H1 (cell line): Measurements from ENCODE around the gene VPS25. TPM values are rescaled to one million over a fixed set of nuclear protein-coding genes. Genes with fewer than 3 reads are reported as not detected.

Experiments used
- CTCF ChIA-PET: fragments of 300-600 bp; sonication (Branson Sonifier 250); formaldehyde crosslinking; loops from one replicate; lab custom pipeline; 2021; ENCODE audit not compliant: partially characterized antibody; lab: Charles Lee
- POLR2A ChIA-PET: fragments of 300-600 bp; sonication (Branson Sonifier 250); formaldehyde crosslinking; loops from one replicate; lab custom pipeline; 2021; ENCODE audit warnings: inconsistent platforms; ENCODE audit not compliant: partially characterized antibody; lab: Charles Lee
- DNase-seq, 2 experiments: peaks; one replicate each; pipeline versions ENCODE4 v3.0.0 to v3.0.0-alpha.2; 2010 to 2022; ENCODE audit warnings: low spot score in 2 of 2, low read depth in 1 of 2, mixed read lengths in 1 of 2
- FAIRE-seq: peaks from 2 replicates; lab custom pipeline; 2011; peaks lifted over from hg19 to GRCh38; lab: Jason Lieb, UNC
- H2AFZ ChIP-seq: 2 replicates; pipeline ENCODE4 v1.8.1; 2012; ENCODE audit warnings: low read length, inconsistent platforms
- H2AK5ac ChIP-seq: 2 replicates; pipeline ENCODE4 v1.6.1; 2013; ENCODE audit warnings: low read depth, low read length
- H2BK120ac ChIP-seq: replicated peaks from 2 replicates; pipeline ENCODE3; 2013; ENCODE audit warnings: low read depth, low read length, inconsistent platforms
- H2BK12ac ChIP-seq: 2 replicates; pipeline ENCODE4 v1.6.1; 2013; ENCODE audit warnings: low read depth, low read length
- H2BK15ac ChIP-seq: 2 replicates; pipeline ENCODE4 v1.6.1; 2013; ENCODE audit warnings: low read length
- H2BK20ac ChIP-seq: 2 replicates; pipeline ENCODE4 v1.6.1; 2013; ENCODE audit warnings: low read length
- H2BK5ac ChIP-seq: 2 replicates; pipeline ENCODE4 v1.6.1; 2013; ENCODE audit warnings: low read depth, low read length
- H3K14ac ChIP-seq: 2 replicates; pipeline ENCODE4 v1.6.1; 2013; ENCODE audit warnings: inconsistent platforms; ENCODE audit not compliant: insufficient read length
- H3K18ac ChIP-seq: 2 replicates; pipeline ENCODE4 v1.6.1; 2013; ENCODE audit warnings: low read length; ENCODE audit errors: extremely low read depth
- H3K23ac ChIP-seq: 2 replicates; pipeline ENCODE4 v1.6.1; 2013; ENCODE audit warnings: inconsistent platforms; ENCODE audit not compliant: insufficient read length
- H3K23me2 ChIP-seq: 2 replicates; pipeline ENCODE4 v1.6.1; 2013; ENCODE audit warnings: low read depth, low read length
- H3K27ac ChIP-seq: 2 replicates; pipeline ENCODE4 v1.6.1; 2011; ENCODE audit warnings: low read depth, low read length, inconsistent platforms
- H3K27me3 ChIP-seq, 4 experiments: replicated peaks in 1 of 4; 1 replicate in 1 of 4; 2 replicates in 3 of 4; pipeline versions ENCODE4 v1.6.1 to v1.8.1; 2011 to 2013; ENCODE audit warnings: low read length in 3 of 4, mild to moderate bottlenecking in 3 of 4, inconsistent platforms in 2 of 4, mixed read lengths in 2 of 4, moderate library complexity in 1 of 4; ENCODE audit not compliant: control insufficient read depth in 3 of 4, insufficient read depth in 3 of 4; ENCODE audit errors: extremely low read depth in 1 of 4
- H3K36me3 ChIP-seq, 4 experiments: 2 replicates each; pipeline versions ENCODE4 v1.6.1 to v1.8.1; 2011 to 2013; ENCODE audit warnings: mild to moderate bottlenecking in 4 of 4, low read length in 3 of 4, moderate library complexity in 2 of 4, control low read depth in 1 of 4, inconsistent platforms in 1 of 4; ENCODE audit not compliant: insufficient read depth in 4 of 4, control insufficient read depth in 2 of 4
- H3K4ac ChIP-seq: replicated peaks from 2 replicates; pipeline ENCODE3; 2013; ENCODE audit warnings: low read length, low read depth, mixed read lengths, inconsistent platforms; ENCODE audit not compliant: insufficient read length
- H3K4me1 ChIP-seq, 4 experiments: replicated peaks in 1 of 4; 1 replicate in 1 of 4; 2 replicates in 3 of 4; pipeline versions ENCODE4 v1.6.1 to v1.8.1; 2011 to 2013; ENCODE audit warnings: low read length in 3 of 4, inconsistent platforms in 2 of 4, mixed read lengths in 1 of 4; ENCODE audit not compliant: insufficient read depth in 4 of 4, control insufficient read depth in 3 of 4
- H3K4me2 ChIP-seq, 2 experiments: 2 replicates each; pipeline versions ENCODE4 v1.6.1 to v1.8.1; 2011 to 2013; ENCODE audit warnings: low read depth in 2 of 2, low read length in 2 of 2, control low read depth in 1 of 2, inconsistent platforms in 1 of 2, mild to moderate bottlenecking in 1 of 2; ENCODE audit not compliant: insufficient read depth in 1 of 2
- H3K4me3 ChIP-seq, 4 experiments: fragments of 200-600, 300-600 bp in 1 of 4; sonication (generic), shearing (Covaris generic), sonication (Bioruptor Twin) in 1 of 4; 2 replicates each; pipeline versions ENCODE4 v1.5.1 to v1.8.1; 2011 to 2016; ENCODE audit warnings: low read length in 4 of 4, low read depth in 3 of 4, control low read depth in 2 of 4, inconsistent platforms in 2 of 4, mild to moderate bottlenecking in 2 of 4, mixed read lengths in 1 of 4, moderate library complexity in 1 of 4; ENCODE audit not compliant: insufficient read depth in 2 of 4; ENCODE audit errors: extremely low read depth in 1 of 4
- H3K56ac ChIP-seq: replicated peaks from 2 replicates; pipeline ENCODE3; 2013; ENCODE audit warnings: low read depth, mild to moderate bottlenecking, mixed read lengths, low read length, inconsistent platforms; ENCODE audit not compliant: insufficient read length
- H3K79me1 ChIP-seq: 2 replicates; pipeline ENCODE4 v1.6.1; 2013; ENCODE audit warnings: low read depth, low read length, control low read depth
- H3K79me2 ChIP-seq, 2 experiments: 2 replicates each; pipeline versions ENCODE4 v1.6.1 to v1.8.1; 2012 to 2013; ENCODE audit warnings: low read length in 2 of 2, mild to moderate bottlenecking in 2 of 2, inconsistent platforms in 1 of 2; ENCODE audit not compliant: insufficient read depth in 2 of 2, control insufficient read depth in 1 of 2
- H3K9ac ChIP-seq, 4 experiments: replicated peaks in 1 of 4; 1 replicate in 1 of 4; 2 replicates in 3 of 4; pipeline versions ENCODE4 v1.6.1 to v1.8.1; 2011 to 2013; ENCODE audit warnings: low read depth in 3 of 4, low read length in 3 of 4, control low read depth in 2 of 4, mild to moderate bottlenecking in 2 of 4, moderate library complexity in 2 of 4, inconsistent platforms in 1 of 4; ENCODE audit errors: extremely low read depth in 1 of 4
- H3K9me3 ChIP-seq, 2 experiments: 2 replicates each; pipeline versions ENCODE4 v1.6.1 to v1.8.1; 2012 to 2013; ENCODE audit warnings: mild to moderate bottlenecking in 2 of 2, moderate library complexity in 2 of 2, control low read depth in 1 of 2, inconsistent platforms in 1 of 2, low read depth in 1 of 2, low read length in 1 of 2, mixed read lengths in 1 of 2; ENCODE audit not compliant: insufficient read depth in 2 of 2
- H4K20me1 ChIP-seq, 2 experiments: replicated peaks in 1 of 2; 2 replicates each; pipeline versions ENCODE3 to v1.8.1; 2011 to 2013; ENCODE audit warnings: inconsistent platforms in 2 of 2, low read length in 2 of 2, mild to moderate bottlenecking in 1 of 2; ENCODE audit not compliant: insufficient read depth in 2 of 2, control insufficient read depth in 1 of 2
- H4K5ac ChIP-seq: 2 replicates; pipeline ENCODE4 v1.6.1; 2013; ENCODE audit warnings: low read length, low read depth, mixed read lengths, inconsistent platforms; ENCODE audit not compliant: insufficient read length
- H4K8ac ChIP-seq: 2 replicates; pipeline ENCODE4 v1.8.0; 2013; ENCODE audit warnings: mild to moderate bottlenecking, moderate library complexity, low read length, inconsistent platforms; ENCODE audit not compliant: insufficient read depth; ENCODE audit errors: extremely low read depth
- H4K91ac ChIP-seq: replicated peaks from 2 replicates; pipeline ENCODE3; 2013; ENCODE audit warnings: low read length, mixed read lengths, inconsistent platforms; ENCODE audit not compliant: insufficient read length
- ASH2L ChIP-seq: fragments of 200-600, 300-600 bp; sonication (generic); IDR thresholded peaks from one replicate; pipeline ENCODE4 v1.7.1; 2017; ENCODE audit warnings: low read length
- CEBPB ChIP-seq: IDR thresholded peaks from 2 replicates; pipeline ENCODE4 v1.6.1; 2012; ENCODE audit warnings: low read depth, low read length
- CHD1 ChIP-seq: IDR thresholded peaks from 2 replicates; pipeline ENCODE4 v1.6.1; 2012; ENCODE audit warnings: low read depth, low read length, improper control_type of control experiment
- EP300 ChIP-seq, 2 experiments: IDR thresholded peaks; 1 replicate in 1 of 2; 2 replicates in 1 of 2; pipeline ENCODE4 v1.6.1; 2011 to 2012; ENCODE audit warnings: low read depth in 2 of 2, low read length in 2 of 2, mild to moderate bottlenecking in 2 of 2, borderline replicate concordance in 1 of 2, inconsistent platforms in 1 of 2, moderate library complexity in 1 of 2
- EZH2 ChIP-seq: fragments of 200-600 bp; sonication (generic); IDR thresholded peaks from 2 replicates; pipeline ENCODE4 v1.7.1; 2012; ENCODE audit warnings: low read depth, mild to moderate bottlenecking, moderate library complexity, low read length, inconsistent platforms; ENCODE audit not compliant: severe bottlenecking
- FOSL1 ChIP-seq: IDR thresholded peaks from 2 replicates; pipeline ENCODE4 v1.6.1; 2011; ENCODE audit warnings: mild to moderate bottlenecking, low read depth, low read length, moderate library complexity; ENCODE audit not compliant: insufficient read depth
- KDM1A ChIP-seq: fragments of 200-600, 300-600 bp; sonication (generic); IDR thresholded peaks from 2 replicates; pipeline ENCODE4 v1.7.1; 2016; ENCODE audit warnings: mild to moderate bottlenecking, low read length, borderline replicate concordance
- MAX ChIP-seq: IDR thresholded peaks from 2 replicates; pipeline ENCODE4 v1.6.1; 2012; ENCODE audit warnings: inconsistent platforms
- RAD21 ChIP-seq, 2 experiments: IDR thresholded peaks in 1 of 2; conservative IDR thresholded peaks in 1 of 2; 2 replicates each; pipeline ENCODE4 v1.6.1; 2011; ENCODE audit warnings: low read depth in 2 of 2, low read length in 2 of 2, improper control_type of control experiment in 1 of 2, inconsistent platforms in 1 of 2, mild to moderate bottlenecking in 1 of 2, moderate library complexity in 1 of 2
- SIRT6 ChIP-seq: IDR thresholded peaks from one replicate; pipeline ENCODE4 v1.7.1; 2012; ENCODE audit warnings: low read length, inconsistent platforms
- TAF1 ChIP-seq: IDR thresholded peaks from 2 replicates; pipeline ENCODE4 v1.6.1; 2011; ENCODE audit warnings: mild to moderate bottlenecking, low read depth, low read length
- TCF12 ChIP-seq: IDR thresholded peaks from 2 replicates; pipeline ENCODE4 v1.6.1; 2011; ENCODE audit warnings: low read depth, mild to moderate bottlenecking, low read length
- WGBS, 2 experiments: shearing (Covaris generic) in 1 of 2; methylation state at CpG; one replicate each; pipeline versions ENCODE4 v1.1.6 to v1.1.7; 2013 to 2015; ENCODE audit warnings: low lambda C conversion rate in 2 of 2, mixed read lengths in 2 of 2, inconsistent platforms in 1 of 2, low coverage in 1 of 2, missing lambda C conversion rate in 1 of 2; ENCODE audit not compliant: insufficient replicate concordance in 2 of 2, insufficient coverage in 1 of 2, insufficient read length in 1 of 2; ENCODE audit errors: extremely low coverage in 1 of 2, missing lambda C conversion rate in 1 of 2; 5-methylcytosine and 5-hydroxymethylcytosine counted together
- polyA plus RNA-seq, 7 experiments: library from polyadenylated mRNA; depleted of rRNA in 3 of 7; stranded (reverse) in 5 of 7; unstranded in 2 of 7; fragments of >200 nt in 5 of 7; fragments of 200-250 nt in 2 of 7; gene quantifications; 1 replicate in 5 of 7; 2 replicates in 1 of 7; 4 replicates in 1 of 7; pipeline versions ENCODE4 v1.2.1 to v1.2.3, GENCODE V29; 2011 to 2013; ENCODE audit warnings: missing spikeins in 2 of 7, mixed read lengths in 2 of 7
- total RNA-seq: library from RNA; stranded (reverse); fragmentation: NEBNext Ultra II Directional; extraction: Animal tissue kit (Norgen Biotek cat#: 25700); gene quantifications from 2 replicates; pipeline ENCODE4 v1.2.1, GENCODE V29; 2021

Gene VPS25
- total and polyA plus RNA-seq, 2 of the 8 experiments (the other 6 are each of a cell fraction or from before 2014, with no cell fraction given) = 88.2 to 188 TPM

GRCh38 chr17:42796066-42796758, 23.0 kb downstream of the VPS25 start:
- H2AK5ac ChIP-seq = no peak overlapping the region
- no peak overlapping the region for H4K91ac ChIP-seq
- 88% methylated on average over 15 of the region's 18 CpGs; no CpG with 5 or more reads in 1 of the 2 experiments for WGBS, 2 experiments
- no peak overlapping the region for H2BK12ac ChIP-seq
- POLR2A ChIA-PET = interaction anchor here (1.0 to 1.4 kb wide), 5 partner anchors 9 to 18 kb away, joined by 3 read pairs; partner anchors contain the start of gene WNK4
- no peak overlapping the region for H4K8ac ChIP-seq
- no peak overlapping the region for H3K4me2 ChIP-seq
- H2BK5ac ChIP-seq = no peak overlapping the region
- H4K5ac ChIP-seq = no peak overlapping the region
- peaks cover 0 to 6% of the 10 kb centered on the region in 2 experiments; a peak in 2 of 4 replicates for H3K79me2 ChIP-seq
- no peak overlapping the region for H3K14ac ChIP-seq
- peaks cover 5 to 8% of the 10 kb centered on the region in 2 experiments; a peak in 3 of 4 replicates for H3K9me3 ChIP-seq
- H3K36me3 ChIP-seq = no peaks in the 10 kb centered on the region
- no peak overlapping the region for H3K27ac ChIP-seq
- FAIRE-seq (no peak), DNase-seq (no peak)
- no peak overlapping the region for H3K23ac ChIP-seq
- H2BK20ac ChIP-seq = no peak overlapping the region
- CTCF ChIA-PET = interaction anchor here (0.6 to 1.7 kb wide), 9 partner anchors 18 to 1144 kb away, joined by 3 to 5 read pairs (median 3); no protein-coding TSS in a partner anchor
- H3K56ac ChIP-seq = no peak overlapping the region
- H3K4me1 ChIP-seq = peaks cover 3 to 5% (median 4%) of the 10 kb centered on the region in 4 experiments; a peak in 6 of 7 replicates
- H3K4me3 ChIP-seq = no peak overlapping the region
- no peak overlapping the region for H3K9ac ChIP-seq
- peaks cover 0 to 2% of the 10 kb centered on the region in 2 experiments for H4K20me1 ChIP-seq
- no peak overlapping the region for H3K4ac ChIP-seq
- H3K18ac ChIP-seq = no peak overlapping the region
- no peaks in the 10 kb centered on the region for H3K23me2 ChIP-seq
- H3K27me3 ChIP-seq = peaks cover 0 to 11% (median 8%) of the 10 kb centered on the region in 4 experiments; a peak in 6 of 7 replicates
- no peaks in the 10 kb centered on the region; the same call in 1 of the 2 replicates for H3K79me1 ChIP-seq
- H2BK15ac ChIP-seq = no peak overlapping the region
- no peak overlapping the region for H2BK120ac ChIP-seq
- no peak overlapping the region for H2AFZ ChIP-seq
- TF ChIP-seq RAD21 (IDR thresholded peaks at IDR 0.05 in 1 of 2, conservative IDR thresholded peaks at IDR 0.05 in 1 of 2; ENCODE audit: low read depth in 2 of 2, low read length in 2 of 2) (no peak), TAF1 (no peak), EZH2 (no peak), CEBPB (no peak), FOSL1 (no peak), TCF12 (no peak), ASH2L (no peak), EP300 (IDR thresholded peaks at IDR 0.05; ENCODE audit: borderline replicate concordance in 1 of 2, low read depth in 2 of 2, low read length in 2 of 2) (no peak), MAX (no peak), KDM1A (no peak), CHD1 (no peak), SIRT6 (no peak)
